ENCODE measurements around the gene ZNF609. TPM values are rescaled to one million over a fixed set of nuclear protein-coding genes. Genes with fewer than 3 reads are reported as not detected.

The ZNF609 gene
- total and polyA plus RNA-seq, 11 donors, result 5.8 to 24.5 (median 15.3) TPM

GRCh38 chr15:64698823-64699222 lies 238.4 kb downstream of the ZNF609 start:
- intact Hi-C loops (cut with DNase I), result no loop called here
- ATAC-seq, result no peak
- Histone ChIP-seq H3K9me3 (no peaks in the 10 kb centered on the region), H3K27me3 (no peaks in the 10 kb centered on the region), H3K27ac (peak overlapping the region in 11 of 12 donors; percentile 63 to 94 (median 85)), H3K36me3 (peaks cover 0 to 23% (median 11%) of the 10 kb centered on the region in 9 donors), H3K4me1 (peaks cover 13 to 95% (median 84%) of the 10 kb centered on the region in 12 donors), H3K4me3 (peak overlapping the region in 6 of 12 donors; percentile 90 to 99 (median 95))
- no peak for TF ChIP-seq CTCF (IDR thresholded peaks at IDR 0.05)
- TF ChIP-seq POLR2A (IDR thresholded peaks at IDR 0.05), result no peak
- DNase-seq, result no peak

GRCh38 chr15:64699751-64700388 lies 239.5 kb downstream of the ZNF609 start:
- DNase-seq (peak in 4 of 5 donors; percentile 55 to 71 (median 68)), ATAC-seq (peak; percentile 35 to 70 (median 58))
- intact Hi-C loops (cut with DNase I), result no loop called here

DNA sequence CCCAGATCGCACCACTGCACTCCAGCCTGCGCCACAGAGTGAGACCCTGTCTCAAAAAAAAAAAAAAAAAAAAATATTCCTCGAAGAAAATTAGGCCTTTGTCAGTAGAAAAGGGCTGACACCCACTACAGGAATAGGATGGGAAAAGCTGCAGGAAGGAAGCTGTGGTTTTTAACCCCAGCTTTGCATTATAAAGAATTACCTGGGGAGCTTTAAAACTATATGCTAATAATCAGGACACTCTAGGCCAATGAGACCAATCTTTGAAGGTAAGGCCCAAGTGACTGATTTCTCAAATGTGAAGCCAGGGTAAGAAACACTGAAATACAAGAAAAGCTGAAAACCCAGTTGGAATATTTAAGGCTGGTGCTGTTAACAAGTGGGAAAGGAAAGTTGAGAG lies 240.7 kb downstream of the ZNF609 start:
- H3K27me3 ChIP-seq, result no peaks in the 10 kb centered on the region
- 46 to 55% (median 49%) methylated on average over 3 of the region's 3 CpGs for WGBS, 4 donors
- no peaks in the 10 kb centered on the region for H3K9me3 ChIP-seq
- ATAC-seq, result no peak
- TF ChIP-seq CTCF (IDR thresholded peaks at IDR 0.05), result no peak
- no peak for TF ChIP-seq POLR2A (IDR thresholded peaks at IDR 0.05)
- H3K27ac ChIP-seq, result peak overlapping the region in 11 of 12 donors; percentile 63 to 94 (median 85)
- peaks cover 0 to 5% (median 0%) of the 10 kb centered on the region in 9 donors for H3K36me3 ChIP-seq
- peak overlapping the region in 8 of 12 donors; percentile 72 to 99 (median 94) for H3K4me3 ChIP-seq
- intact Hi-C loops (cut with DNase I), result no loop called here
- H3K4me1 ChIP-seq, result peaks cover 13 to 74% (median 63%) of the 10 kb centered on the region in 12 donors
- no peak for DNase-seq

More at GRCh38 chr15:64699751-64700388, 239.5 kb downstream of the ZNF609 start:
- Histone ChIP-seq H3K9me3 (no peaks in the 10 kb centered on the region), H3K4me3 (peak overlapping the region in 9 of 12 donors; percentile 24 to 99 (median 93)), H3K27ac (peak overlapping the region in 11 of 12 donors; percentile 63 to 94 (median 85)), H3K36me3 (peaks cover 0 to 13% (median under 1%) of the 10 kb centered on the region in 9 donors), H3K27me3 (no peaks in the 10 kb centered on the region), H3K4me1 (peaks cover 13 to 86% (median 75%) of the 10 kb centered on the region in 12 donors)
- 15 to 24% (median 22%) methylated on average over 7 of the region's 7 CpGs for WGBS, 4 donors
- no peak for TF ChIP-seq POLR2A (IDR thresholded peaks at IDR 0.05)
- TF ChIP-seq CTCF (IDR thresholded peaks at IDR 0.05), result no peak

- peaks cover 13 to 68% (median 57%) of the 10 kb centered on the region in 12 donors for H3K4me1 ChIP-seq
- no peaks in the 10 kb centered on the region for H3K27me3 ChIP-seq
- H3K36me3 ChIP-seq, result peaks cover 0 to 2% (median 0%) of the 10 kb centered on the region in 9 donors
- intact Hi-C loops (cut with DNase I), result no loop called here
- peak overlapping the region in 11 of 12 donors; percentile 18 to 95 (median 88) for H3K27ac ChIP-seq
- DNase-seq (no peak), ATAC-seq (no peak)
- 35 to 41% (median 36%) methylated on average over 5 of the region's 5 CpGs for WGBS, 4 donors
- no peaks in the 10 kb centered on the region for H3K9me3 ChIP-seq
- no peak for TF ChIP-seq POLR2A (IDR thresholded peaks at IDR 0.05)
- no peak for TF ChIP-seq CTCF (IDR thresholded peaks at IDR 0.05)
- peak overlapping the region in 11 of 12 donors; percentile 3 to 99 (median 91) for H3K4me3 ChIP-seq
Measured at GRCh38 chr15:64701482-64702184, 241.3 kb downstream of the ZNF609 start.
